Kidney (tissue), 14 donors: ENCODE results near the gene FBXW4. TPM values are rescaled to one million over a fixed set of nuclear protein-coding genes. Genes with fewer than 3 reads are reported as not detected.

ENCODE experiments used
- DNase-seq, 5 donors: peaks; one replicate each; pipeline ENCODE4 v3.0.0-alpha.2; 2013 to 2020
- FAIRE-seq: peaks from 2 replicates; lab custom pipeline; 2012; peaks lifted over from hg19 to GRCh38; lab: Jason Lieb, UNC
- H3K27ac ChIP-seq, 2 donors: one replicate each; pipeline ENCODE4 v1.7.0; 2013; ENCODE audit warnings: low read depth in 2 of 2, low read length in 2 of 2, inconsistent platforms in 1 of 2
- H3K27me3 ChIP-seq: one replicate; pipeline ENCODE4 v1.7.1; 2013; ENCODE audit warnings: low read length, inconsistent platforms; ENCODE audit not compliant: control insufficient read depth, insufficient read depth
- H3K36me3 ChIP-seq, 3 donors: one replicate each; pipeline versions ENCODE4 v1.7.0 to v1.7.1; 2013; ENCODE audit warnings: low read length in 3 of 3, control low read depth in 1 of 3, inconsistent platforms in 1 of 3; ENCODE audit not compliant: insufficient read depth in 3 of 3, control insufficient read depth in 2 of 3
- H3K4me1 ChIP-seq, 3 donors: one replicate each; pipeline versions ENCODE4 v1.7.0 to v1.7.1; 2013; ENCODE audit warnings: low read length in 3 of 3, inconsistent platforms in 1 of 3, low read depth in 1 of 3; ENCODE audit not compliant: control insufficient read depth in 2 of 3, insufficient read depth in 2 of 3
- H3K4me3 ChIP-seq, 3 donors: one replicate each; pipeline versions ENCODE4 v1.7.0 to v1.8.1; 2013; ENCODE audit warnings: low read length in 3 of 3, control low read depth in 1 of 3, inconsistent platforms in 1 of 3
- H3K9ac ChIP-seq, 3 donors: one replicate each; pipeline versions ENCODE4 v1.7.0 to v1.7.1; 2013; ENCODE audit warnings: low read length in 3 of 3, control low read depth in 1 of 3, inconsistent platforms in 1 of 3
- H3K9me3 ChIP-seq, 3 donors: one replicate each; pipeline versions ENCODE4 v1.7.0 to v1.7.1; 2013; ENCODE audit warnings: low read length in 3 of 3, control low read depth in 1 of 3, inconsistent platforms in 1 of 3; ENCODE audit not compliant: control insufficient read depth in 2 of 3, insufficient read depth in 1 of 3
- intact Hi-C: fragments of 100-400 bp; cut with DNase I; formaldehyde crosslinking; loops from one replicate; pipeline ENCODE4 v1.11.1; 2022
- polyA plus RNA-seq: library from polyadenylated mRNA; stranded (reverse); fragments of 350-450 nt; fragmentation: Illumina TruSeq; extraction: RNeasy Lipid Tissue Mini Kit (QIAGEN cat#74804); gene quantifications from one replicate; pipeline ENCODE4 v1.2.3, GENCODE V29; 2014; ENCODE audit warnings: low read depth, low replicate concordance; ENCODE audit not compliant: insufficient read depth
- total RNA-seq: library from RNA; stranded (reverse); fragmentation: NEBNext Ultra II Directional; extraction: Animal tissue kit (Norgen Biotek cat#: 25700); gene quantifications from one replicate; pipeline ENCODE4 v1.2.1, GENCODE V29; 2021
- TF ChIP-seq, protein P1 (sequence below): IDR thresholded peaks from 3 replicates; pipeline ENCODE4 v1.5.1; 2012; ENCODE audit warnings: mild to moderate bottlenecking, moderate library complexity, borderline replicate concordance; ENCODE audit not compliant: insufficient read depth; ENCODE audit errors: extremely low read depth
- donor health status: control.
- donor health status: control.
- donor health status: control.
- donor health status: control.
- donor health status: control.
- donor health status: DM: yes; HTN: yes; CAD: no.
- donor health status: Normal renal cell carcinoma (clear cell type).

Gene FBXW4
- total and polyA plus RNA-seq, 2 donors from 2014 or later = 47.6 to 80.1 TPM

DNA sequence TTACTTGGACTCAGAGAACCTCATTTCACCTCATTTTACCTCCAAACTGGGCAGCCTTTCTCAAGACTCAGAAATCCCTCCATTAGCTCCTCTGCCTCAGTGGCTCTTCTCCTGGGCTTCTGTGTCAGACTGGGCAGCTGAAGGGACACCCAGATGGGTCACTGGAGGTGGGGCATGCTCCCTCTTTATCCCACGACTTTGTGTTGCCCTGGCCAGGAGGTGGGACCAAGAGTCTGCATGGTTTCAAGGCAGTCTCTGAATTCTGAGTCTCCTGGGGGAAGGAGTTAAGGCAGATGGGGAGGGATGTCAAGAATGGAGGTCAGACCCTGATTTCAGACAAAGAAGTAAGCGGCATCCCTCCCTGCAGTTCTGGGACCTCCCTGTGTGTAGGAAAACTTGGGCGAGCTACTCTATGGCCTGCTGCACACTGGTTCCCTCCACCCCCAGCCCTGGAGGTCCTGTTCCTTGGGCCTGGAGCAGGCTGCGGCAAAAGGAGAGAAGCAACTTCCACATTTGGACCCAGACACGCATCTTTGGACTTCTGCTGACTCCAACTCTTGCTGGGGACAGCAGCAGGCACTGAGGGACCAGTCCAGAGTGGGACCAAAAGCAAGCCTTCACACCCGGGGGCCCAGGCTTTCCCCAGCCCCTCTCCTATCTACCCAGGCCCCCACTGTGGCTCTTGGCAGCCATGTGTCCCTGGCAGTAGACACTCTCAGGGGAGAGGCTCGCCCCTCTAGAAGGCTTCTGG lies 117.7 kb downstream of the FBXW4 start:
- DNase-seq (peak in 1 of 5 donors; percentile 45), FAIRE-seq (no peak)
- no peak overlapping the region for H3K4me3 ChIP-seq
- no peak overlapping the region for H3K27ac ChIP-seq
- H3K4me1 ChIP-seq = no peaks in the 10 kb centered on the region
- peaks cover 0 to 10% (median 0%) of the 10 kb centered on the region in 3 donors for H3K36me3 ChIP-seq
- H3K9ac ChIP-seq = no peak overlapping the region
- intact Hi-C loops = no loop called here
- H3K9me3 ChIP-seq = peaks cover 0 to 10% (median 5%) of the 10 kb centered on the region in 3 donors
- TF ChIP-seq, protein P1, sequence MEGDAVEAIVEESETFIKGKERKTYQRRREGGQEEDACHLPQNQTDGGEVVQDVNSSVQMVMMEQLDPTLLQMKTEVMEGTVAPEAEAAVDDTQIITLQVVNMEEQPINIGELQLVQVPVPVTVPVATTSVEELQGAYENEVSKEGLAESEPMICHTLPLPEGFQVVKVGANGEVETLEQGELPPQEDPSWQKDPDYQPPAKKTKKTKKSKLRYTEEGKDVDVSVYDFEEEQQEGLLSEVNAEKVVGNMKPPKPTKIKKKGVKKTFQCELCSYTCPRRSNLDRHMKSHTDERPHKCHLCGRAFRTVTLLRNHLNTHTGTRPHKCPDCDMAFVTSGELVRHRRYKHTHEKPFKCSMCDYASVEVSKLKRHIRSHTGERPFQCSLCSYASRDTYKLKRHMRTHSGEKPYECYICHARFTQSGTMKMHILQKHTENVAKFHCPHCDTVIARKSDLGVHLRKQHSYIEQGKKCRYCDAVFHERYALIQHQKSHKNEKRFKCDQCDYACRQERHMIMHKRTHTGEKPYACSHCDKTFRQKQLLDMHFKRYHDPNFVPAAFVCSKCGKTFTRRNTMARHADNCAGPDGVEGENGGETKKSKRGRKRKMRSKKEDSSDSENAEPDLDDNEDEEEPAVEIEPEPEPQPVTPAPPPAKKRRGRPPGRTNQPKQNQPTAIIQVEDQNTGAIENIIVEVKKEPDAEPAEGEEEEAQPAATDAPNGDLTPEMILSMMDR = no peak
- H3K27me3 ChIP-seq = no peaks in the 10 kb centered on the region

DNA sequence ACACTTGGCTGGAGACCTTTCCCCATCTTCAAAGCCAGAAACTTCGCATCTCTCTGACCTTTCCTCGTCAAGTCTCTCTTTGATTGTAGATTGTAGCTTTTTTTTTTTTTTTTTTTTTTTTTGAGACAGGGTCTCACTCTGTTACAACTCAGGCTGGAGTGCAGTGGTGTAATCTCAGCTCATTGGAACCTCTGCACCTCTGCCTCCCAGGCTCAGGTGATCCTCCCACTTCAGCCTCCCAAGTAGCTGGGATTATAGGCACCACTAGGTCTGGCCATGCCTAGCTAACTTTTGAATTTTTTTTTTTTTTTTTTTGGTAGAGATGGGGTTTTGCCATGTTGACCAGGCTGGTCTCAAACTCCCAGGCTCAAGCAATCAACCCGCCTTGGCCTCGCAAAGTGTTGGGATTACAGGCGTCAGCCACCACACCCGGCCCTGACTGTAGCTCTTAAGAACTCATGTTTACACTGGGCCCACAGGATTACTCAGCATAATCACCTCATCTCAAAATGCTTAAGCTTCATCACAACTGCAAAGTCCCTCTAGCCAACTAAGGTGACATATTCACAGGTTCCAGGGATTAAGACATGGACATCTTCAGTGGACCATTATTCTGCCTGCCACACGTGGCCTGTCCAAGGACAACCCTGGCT lies 118.6 kb downstream of the FBXW4 start:
- Histone ChIP-seq H3K9ac (no peak overlapping the region), H3K4me1 (no peaks in the 10 kb centered on the region), H3K4me3 (no peak overlapping the region), H3K36me3 (peaks cover 0 to 9% (median 0%) of the 10 kb centered on the region in 3 donors), H3K27me3 (no peaks in the 10 kb centered on the region), H3K27ac (no peak overlapping the region), H3K9me3 (peaks cover 0 to 10% (median 5%) of the 10 kb centered on the region in 3 donors)
- no peak for DNase-seq
- intact Hi-C loops = no loop called here
- FAIRE-seq = no peak
- TF ChIP-seq, protein P1 = no peak

DNA sequence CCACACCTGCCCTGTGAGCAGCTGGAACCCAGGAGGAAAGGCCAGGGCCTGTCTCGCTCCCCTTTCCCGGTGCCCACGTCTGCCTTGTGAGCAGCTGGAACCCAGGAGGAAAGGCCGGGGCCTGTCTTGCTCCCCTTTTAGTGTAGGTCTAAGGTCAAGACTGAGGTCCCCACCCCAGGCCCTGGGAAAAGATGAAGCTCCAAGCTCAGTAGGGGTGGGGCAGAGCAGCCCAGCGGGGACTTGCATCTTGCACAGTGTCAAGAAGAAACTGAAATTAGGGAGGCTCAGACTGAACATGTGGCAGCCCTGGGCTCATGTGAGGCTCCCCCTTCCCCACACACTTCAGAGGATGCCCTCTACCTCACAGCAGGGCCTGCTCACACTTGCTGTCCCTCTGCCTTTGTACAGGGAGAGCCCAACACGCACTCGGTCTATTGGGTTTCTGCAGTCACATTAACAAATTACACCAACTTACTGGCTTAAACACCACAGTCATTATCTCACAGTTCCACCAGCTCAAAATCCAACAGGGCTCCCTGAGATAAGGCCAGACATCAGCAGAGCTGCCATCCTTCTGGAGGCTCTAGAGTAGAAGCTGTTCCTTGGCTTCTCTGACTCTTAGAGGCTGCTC lies 119.3 kb downstream of the FBXW4 start:
- intact Hi-C loops = no loop called here
- Histone ChIP-seq H3K27me3 (no peaks in the 10 kb centered on the region), H3K4me3 (no peak overlapping the region), H3K36me3 (peaks cover 0 to 6% (median 0%) of the 10 kb centered on the region in 3 donors), H3K4me1 (peaks cover 0 to 3% (median 0%) of the 10 kb centered on the region in 3 donors), H3K9ac (no peak overlapping the region), H3K9me3 (peaks cover 0 to 10% (median 5%) of the 10 kb centered on the region in 3 donors), H3K27ac (no peak overlapping the region)
- FAIRE-seq = no peak
- TF ChIP-seq, protein P1 = no peak
- no peak for DNase-seq
